IgD-negative memory B cell (primary cell): Measurements from ENCODE around the gene CNTN5. TPM values are rescaled to one million over a fixed set of nuclear protein-coding genes. Genes with fewer than 3 reads are reported as not detected.

Experiments used
- H3K27ac Mint-ChIP-seq, 3 donors: one replicate each; pipeline ENCODE4 v1.8.0; 2020 to 2022; ENCODE audit warnings: mild to moderate bottlenecking in 3 of 3, mixed read lengths in 3 of 3, moderate library complexity in 1 of 3
- H3K27me3 Mint-ChIP-seq: one replicate; pipeline ENCODE4 v1.8.0; 2021; ENCODE audit warnings: mixed read lengths
- H3K36me3 Mint-ChIP-seq: one replicate; pipeline ENCODE4 v1.8.0; 2020; ENCODE audit warnings: mild to moderate bottlenecking, mixed read lengths
- H3K4me1 Mint-ChIP-seq, 3 donors: one replicate each; pipeline ENCODE4 v1.8.0; 2020 to 2022; ENCODE audit warnings: mixed read lengths in 3 of 3, mild to moderate bottlenecking in 1 of 3
- H3K4me3 Mint-ChIP-seq, 4 donors: one replicate each; pipeline ENCODE4 v1.8.0; 2020 to 2022; ENCODE audit warnings: mild to moderate bottlenecking in 4 of 4, mixed read lengths in 4 of 4, moderate library complexity in 3 of 4
- H3K9me3 Mint-ChIP-seq, 3 donors: one replicate each; pipeline ENCODE4 v1.8.0; 2020 to 2021; ENCODE audit warnings: mixed read lengths in 3 of 3, mild to moderate bottlenecking in 1 of 3
- polyA plus RNA-seq: library from polyadenylated mRNA; unstranded; fragments of 300-500 nt; fragmentation: Illumina TruSeq; gene quantifications from one replicate; pipeline ENCODE4 v1.2.3, GENCODE V29; 2021

Gene CNTN5
- polyA plus RNA-seq, 1 donor from 2014 or later, result not detected

GRCh38 chr11:99199341-99199740 lies 178.6 kb downstream of the CNTN5 start:
- H3K9me3 Mint-ChIP-seq, result peaks cover 0 to 9% (median 2%) of the 10 kb centered on the region in 3 donors
- no peaks in the 10 kb centered on the region for H3K36me3 Mint-ChIP-seq
- no peaks in the 10 kb centered on the region for H3K27me3 Mint-ChIP-seq
- H3K4me3 Mint-ChIP-seq, result no peak overlapping the region
- no peaks in the 10 kb centered on the region for H3K4me1 Mint-ChIP-seq
- H3K27ac Mint-ChIP-seq, result no peak overlapping the region

- Mint-ChIP-seq H3K27me3 (no peaks in the 10 kb centered on the region), H3K4me1 (no peaks in the 10 kb centered on the region), H3K9me3 (peaks cover 0 to 9% (median 2%) of the 10 kb centered on the region in 3 donors), H3K36me3 (no peaks in the 10 kb centered on the region), H3K27ac (no peak overlapping the region), H3K4me3 (no peak overlapping the region)
These were observed 180.0 kb downstream of the CNTN5 start for GRCh38 chr11:99200720-99201119.

- H3K27me3 Mint-ChIP-seq, result no peaks in the 10 kb centered on the region
- no peaks in the 10 kb centered on the region for H3K4me1 Mint-ChIP-seq
- H3K27ac Mint-ChIP-seq, result no peak overlapping the region
- H3K36me3 Mint-ChIP-seq, result no peaks in the 10 kb centered on the region
- H3K4me3 Mint-ChIP-seq, result no peak overlapping the region
- peaks cover 0 to 2% (median 1%) of the 10 kb centered on the region in 3 donors for H3K9me3 Mint-ChIP-seq
These were observed 188.1 kb downstream of the CNTN5 start for GRCh38 chr11:99208813-99209212.

GRCh38 chr11:99229544-99229943 lies 208.8 kb downstream of the CNTN5 start:
- H3K36me3 Mint-ChIP-seq, result no peaks in the 10 kb centered on the region
- no peak overlapping the region for H3K27ac Mint-ChIP-seq
- no peak overlapping the region for H3K4me3 Mint-ChIP-seq
- H3K4me1 Mint-ChIP-seq, result no peaks in the 10 kb centered on the region
- no peaks in the 10 kb centered on the region for H3K27me3 Mint-ChIP-seq
- H3K9me3 Mint-ChIP-seq, result peaks cover 5 to 24% (median 8%) of the 10 kb centered on the region in 3 donors

- Mint-ChIP-seq H3K27ac (no peak overlapping the region), H3K36me3 (no peaks in the 10 kb centered on the region), H3K9me3 (peaks cover 2 to 14% (median 4%) of the 10 kb centered on the region in 3 donors), H3K4me3 (no peak overlapping the region), H3K4me1 (no peaks in the 10 kb centered on the region), H3K27me3 (no peaks in the 10 kb centered on the region)
These were observed 213.8 kb downstream of the CNTN5 start for GRCh38 chr11:99234534-99234933.

- no peak overlapping the region for H3K27ac Mint-ChIP-seq
- H3K4me1 Mint-ChIP-seq, result no peaks in the 10 kb centered on the region
- no peak overlapping the region for H3K4me3 Mint-ChIP-seq
- H3K27me3 Mint-ChIP-seq, result no peaks in the 10 kb centered on the region
- H3K36me3 Mint-ChIP-seq, result no peaks in the 10 kb centered on the region
- peaks cover 4 to 10% (median 4%) of the 10 kb centered on the region in 3 donors for H3K9me3 Mint-ChIP-seq
These were observed 217.7 kb downstream of the CNTN5 start for GRCh38 chr11:99238401-99238800.

- Mint-ChIP-seq H3K27me3 (no peaks in the 10 kb centered on the region), H3K27ac (no peak overlapping the region), H3K36me3 (no peaks in the 10 kb centered on the region)
These were observed 219.7 kb downstream of the CNTN5 start for GRCh38 chr11:99240192-99241030.

GRCh38 chr11:99241066-99241465 lies 220.3 kb downstream of the CNTN5 start:
- no peak overlapping the region for H3K27ac Mint-ChIP-seq
- peaks cover 4 to 10% (median 4%) of the 10 kb centered on the region in 3 donors for H3K9me3 Mint-ChIP-seq
- H3K4me1 Mint-ChIP-seq, result no peaks in the 10 kb centered on the region
- no peaks in the 10 kb centered on the region for H3K36me3 Mint-ChIP-seq
- no peak overlapping the region for H3K4me3 Mint-ChIP-seq
- no peaks in the 10 kb centered on the region for H3K27me3 Mint-ChIP-seq

More at GRCh38 chr11:99240192-99241030, 219.7 kb downstream of the CNTN5 start:
- H3K9me3 Mint-ChIP-seq, result peaks cover 4 to 10% (median 4%) of the 10 kb centered on the region in 3 donors
- no peaks in the 10 kb centered on the region for H3K4me1 Mint-ChIP-seq
- no peak overlapping the region for H3K4me3 Mint-ChIP-seq

- Mint-ChIP-seq H3K9me3 (peaks cover 7 to 14% (median 8%) of the 10 kb centered on the region in 3 donors), H3K27me3 (no peaks in the 10 kb centered on the region), H3K27ac (no peak overlapping the region), H3K4me1 (no peaks in the 10 kb centered on the region), H3K36me3 (no peaks in the 10 kb centered on the region), H3K4me3 (no peak overlapping the region)
These were observed 223.9 kb downstream of the CNTN5 start for GRCh38 chr11:99244613-99245012.

GRCh38 chr11:99246199-99246598 lies 225.4 kb downstream of the CNTN5 start:
- Mint-ChIP-seq H3K9me3 (peaks cover 4 to 10% (median 8%) of the 10 kb centered on the region in 3 donors), H3K36me3 (no peaks in the 10 kb centered on the region), H3K4me3 (no peak overlapping the region), H3K4me1 (no peaks in the 10 kb centered on the region), H3K27ac (no peak overlapping the region), H3K27me3 (no peaks in the 10 kb centered on the region)

GRCh38 chr11:99256614-99257013 lies 235.9 kb downstream of the CNTN5 start:
- peaks cover 0 to 3% (median 0%) of the 10 kb centered on the region in 3 donors for H3K9me3 Mint-ChIP-seq
- no peaks in the 10 kb centered on the region for H3K4me1 Mint-ChIP-seq
- no peak overlapping the region for H3K27ac Mint-ChIP-seq
- no peaks in the 10 kb centered on the region for H3K36me3 Mint-ChIP-seq
- H3K27me3 Mint-ChIP-seq, result no peaks in the 10 kb centered on the region
- no peak overlapping the region for H3K4me3 Mint-ChIP-seq

GRCh38 chr11:99257131-99257530 lies 236.4 kb downstream of the CNTN5 start:
- Mint-ChIP-seq H3K4me3 (no peak overlapping the region), H3K36me3 (no peaks in the 10 kb centered on the region), H3K27ac (no peak overlapping the region), H3K4me1 (no peaks in the 10 kb centered on the region), H3K9me3 (peaks cover 0 to 1% (median 0%) of the 10 kb centered on the region in 3 donors), H3K27me3 (no peaks in the 10 kb centered on the region)

- no peak overlapping the region for H3K4me3 Mint-ChIP-seq
- no peaks in the 10 kb centered on the region for H3K9me3 Mint-ChIP-seq
- no peaks in the 10 kb centered on the region for H3K36me3 Mint-ChIP-seq
- no peaks in the 10 kb centered on the region for H3K27me3 Mint-ChIP-seq
- H3K27ac Mint-ChIP-seq, result no peak overlapping the region
- H3K4me1 Mint-ChIP-seq, result no peaks in the 10 kb centered on the region
These were observed 239.9 kb downstream of the CNTN5 start for GRCh38 chr11:99260696-99261095.

GRCh38 chr11:99268886-99269285 lies 248.1 kb downstream of the CNTN5 start:
- peaks cover 0 to 1% (median 0%) of the 10 kb centered on the region in 3 donors for H3K9me3 Mint-ChIP-seq

GRCh38 chr11:99271527-99271926 lies 250.8 kb downstream of the CNTN5 start:
- Mint-ChIP-seq H3K4me1 (no peaks in the 10 kb centered on the region), H3K27ac (no peak overlapping the region), H3K27me3 (no peaks in the 10 kb centered on the region), H3K9me3 (peaks cover 1 to 5% (median 2%) of the 10 kb centered on the region in 3 donors), H3K36me3 (no peaks in the 10 kb centered on the region), H3K4me3 (no peak overlapping the region)

More at GRCh38 chr11:99268886-99269285, 248.1 kb downstream of the CNTN5 start:
- Mint-ChIP-seq H3K4me3 (no peak overlapping the region), H3K27ac (no peak overlapping the region), H3K27me3 (no peaks in the 10 kb centered on the region), H3K36me3 (no peaks in the 10 kb centered on the region), H3K4me1 (no peaks in the 10 kb centered on the region)

GRCh38 chr11:99275521-99275920 lies 254.8 kb downstream of the CNTN5 start:
- no peak overlapping the region for H3K27ac Mint-ChIP-seq
- no peaks in the 10 kb centered on the region for H3K27me3 Mint-ChIP-seq
- no peak overlapping the region for H3K4me3 Mint-ChIP-seq
- no peaks in the 10 kb centered on the region for H3K4me1 Mint-ChIP-seq
- H3K36me3 Mint-ChIP-seq, result no peaks in the 10 kb centered on the region
- peaks cover 0 to 8% (median 2%) of the 10 kb centered on the region in 3 donors for H3K9me3 Mint-ChIP-seq
